GM10266 (cell line): ENCODE results near the gene PLAAT4.
A peak's percentile ranks its signal among the peaks of the same experiment; 100 is the strongest.
"Not testable (repeated sequence)": the region's sequence is repeated elsewhere in the genome, so short reads cannot be mapped to it uniquely, and the experiment has no call there.

Source experiments
- DNase-seq: peaks from one replicate; pipeline ENCODE4 v3.0.0; 2012; ENCODE audit errors: extremely low spot score
- CTCF ChIP-seq: IDR thresholded peaks from 2 replicates; pipeline ENCODE4 v1.5.1; 2012; ENCODE audit warnings: mild to moderate bottlenecking, low read depth; ENCODE audit not compliant: control insufficient read depth, insufficient read depth; ENCODE audit errors: missing control alignments

The PLAAT4 gene

GRCh38 chr11:63574856-63575602 lies 38.4 kb downstream of the PLAAT4 start:
- no peak for TF ChIP-seq CTCF
- no peak for DNase-seq

GRCh38 chr11:63578882-63579281 lies 42.3 kb downstream of the PLAAT4 start:
- not testable (repeated sequence) for DNase-seq

GRCh38 chr11:63581224-63581623 lies 44.6 kb downstream of the PLAAT4 start:
- not testable (repeated sequence) for DNase-seq

- no peak for TF ChIP-seq CTCF
- DNase-seq: no peak
These were observed 46.7 kb downstream of the PLAAT4 start for GRCh38 chr11:63583357-63583677.

- TF ChIP-seq CTCF: no peak
- DNase-seq: no peak
These were observed 50.0 kb downstream of the PLAAT4 start for GRCh38 chr11:63586451-63587166.

- TF ChIP-seq CTCF: no peak
- DNase-seq: no peak
These were observed 52.4 kb downstream of the PLAAT4 start for GRCh38 chr11:63589000-63589399.

GRCh38 chr11:63590024-63590788 lies 53.6 kb downstream of the PLAAT4 start:
- no peak for TF ChIP-seq CTCF
- no peak for DNase-seq

GRCh38 chr11:63592975-63593395 lies 56.4 kb downstream of the PLAAT4 start:
- peak; percentile 62 for TF ChIP-seq CTCF
- DNase-seq: no peak
